A549 (cell line): Measurements from ENCODE around the gene ABTB1. TPM values are rescaled to one million over a fixed set of nuclear protein-coding genes. Genes with fewer than 3 reads are reported as not detected.

Experiments used
- ATAC-seq, 2 experiments: fragments of 200-7000 bp in 1 of 2; fragments of >200 bp in 1 of 2; cut with Nextera tagmentation in 1 of 2; cut with Tn5 transposase in 1 of 2; 3 replicates each; pipeline versions ENCODE4 v1.8.0 to v1.9.1; 2018 to 2020; ENCODE audit warnings: mild to moderate bottlenecking in 1 of 2, moderate library complexity in 1 of 2
- CTCF ChIA-PET: fragments of 300-600 bp; sonication (Branson Sonifier 250); formaldehyde crosslinking; extraction: SDS; loops from one replicate; lab custom pipeline; 2021; ENCODE audit warnings: antibody characterized with exemption, inconsistent platforms; lab: Yijun Ruan, JAX
- POLR2A ChIA-PET: fragments of 350-600 bp; formaldehyde crosslinking; extraction: SDS; loops from one replicate; lab custom pipeline; 2021; ENCODE audit warnings: antibody characterized with exemption, inconsistent platforms; lab: Yijun Ruan, JAX
- DNase-seq, 2 experiments: peaks; one replicate each; pipeline versions ENCODE4 v3.0.0 to v3.0.0-alpha.2; 2011 to 2016; ENCODE audit warnings: low read depth in 1 of 2, low spot score in 1 of 2
- FAIRE-seq: peaks from 2 replicates; lab custom pipeline; 2011; peaks lifted over from hg19 to GRCh38; lab: Jason Lieb, UNC
- H3K27ac ChIP-seq, 2 experiments: fragments of >200 bp; sonication (Bioruptor Twin); formaldehyde crosslinking; 3 replicates each; pipeline ENCODE4 v1.5.1; 2016 to 2017
- H3K4me1 ChIP-seq: fragments of >200 bp; sonication (Bioruptor Twin); formaldehyde crosslinking; 3 replicates; pipeline ENCODE4 v1.6.1; 2016
- H3K4me2 ChIP-seq: fragments of >200 bp; sonication (Bioruptor Twin); formaldehyde crosslinking; 3 replicates; pipeline ENCODE4 v1.6.1; 2016
- H3K4me3 ChIP-seq: fragments of >200 bp; sonication (Bioruptor Twin); formaldehyde crosslinking; 3 replicates; pipeline ENCODE4 v1.5.1; 2016
- H3K9me3 ChIP-seq: fragments of >200 bp; sonication (Bioruptor Twin); formaldehyde crosslinking; 3 replicates; pipeline ENCODE4 v1.6.1; 2016
- BCL3 ChIP-seq: fragments of >200 bp; sonication (Bioruptor Twin); formaldehyde crosslinking; IDR thresholded peaks from 3 replicates; pipeline ENCODE4 v1.6.1; 2016
- BHLHE40 ChIP-seq: IDR thresholded peaks from 2 replicates; pipeline ENCODE4 v1.6.1; 2012; ENCODE audit warnings: low read depth, low read length, inconsistent platforms
- CBX8 ChIP-seq: fragments of 200-600 bp; sonication (generic); IDR thresholded peaks from 2 replicates; pipeline ENCODE4 v1.6.1; 2016
- CHD2 ChIP-seq: fragments of 150-350 bp; IDR thresholded peaks from 2 replicates; pipeline ENCODE4 v1.6.1; 2014; ENCODE audit warnings: low read length; ENCODE audit not compliant: partially characterized antibody
- CHD4 ChIP-seq: fragments of 200-600 bp; sonication (generic); IDR thresholded peaks from 2 replicates; pipeline ENCODE4 v1.6.1; 2016; ENCODE audit warnings: antibody characterized with exemption, mild to moderate bottlenecking, borderline replicate concordance
- CTCF ChIP-seq: fragments of >200 bp; sonication (Bioruptor Twin); formaldehyde crosslinking; IDR thresholded peaks from 3 replicates; pipeline ENCODE4 v1.5.1; 2016
- ELK1 ChIP-seq: fragments of 150-350 bp; IDR thresholded peaks from 2 replicates; pipeline ENCODE4 v1.6.1; 2014; ENCODE audit warnings: low read depth, mild to moderate bottlenecking, low read length
- EP300 ChIP-seq, 2 experiments: fragments of >200 bp; sonication (Bioruptor Twin); formaldehyde crosslinking; IDR thresholded peaks; 2 replicates in 1 of 2; 3 replicates in 1 of 2; pipeline ENCODE4 v1.6.1; 2016 to 2017
- FOXS1 ChIP-seq: fragments of 250-450 bp; sonication (Bioruptor Pico); IDR thresholded peaks from 2 replicates; pipeline ENCODE4 v1.5.0; 2020; ENCODE audit warnings: mild to moderate bottlenecking, moderate library complexity
- HMGXB4 ChIP-seq: fragments of 250-450 bp; sonication (Bioruptor Pico); IDR thresholded peaks from 2 replicates; pipeline ENCODE4 v1.5.0; 2021; ENCODE audit warnings: mild to moderate bottlenecking, moderate library complexity, borderline replicate concordance
- HOXA7 ChIP-seq: fragments of 250-450 bp; sonication (Bioruptor Pico); IDR thresholded peaks from 2 replicates; pipeline ENCODE4 v1.5.0; 2020; ENCODE audit warnings: mild to moderate bottlenecking, moderate library complexity
- JUNB ChIP-seq: fragments of >200 bp; sonication (Bioruptor Twin); formaldehyde crosslinking; IDR thresholded peaks from 2 replicates; pipeline ENCODE4 v1.6.1; 2016
- KDM1A ChIP-seq: fragments of 200-600 bp; sonication (generic); IDR thresholded peaks from 2 replicates; pipeline ENCODE4 v1.6.1; 2016; ENCODE audit warnings: low read depth, mild to moderate bottlenecking
- KDM5A ChIP-seq: fragments of 200-600 bp; sonication (generic); IDR thresholded peaks from 2 replicates; pipeline ENCODE4 v1.6.1; 2016; ENCODE audit warnings: antibody characterized with exemption, mild to moderate bottlenecking
- MAX ChIP-seq: IDR thresholded peaks from 2 replicates; pipeline ENCODE4 v1.6.1; 2012
- MYC ChIP-seq: IDR thresholded peaks from 2 replicates; pipeline ENCODE4 v1.6.1; 2012; ENCODE audit warnings: mild to moderate bottlenecking, inconsistent platforms, low read length, improper control_type of control experiment, borderline replicate concordance
- NFE2L2 ChIP-seq: fragments of 150-350 bp; conservative IDR thresholded peaks from 2 replicates; pipeline ENCODE4 v1.6.1; 2014; ENCODE audit warnings: low read length
- NPAS2 ChIP-seq: fragments of 250-450 bp; sonication (Bioruptor Pico); IDR thresholded peaks from 2 replicates; pipeline ENCODE4 v1.8.0; 2022; ENCODE audit warnings: mild to moderate bottlenecking, moderate library complexity, borderline replicate concordance
- POLR2A ChIP-seq: IDR thresholded peaks from 2 replicates; pipeline ENCODE4 v1.6.1; 2012; ENCODE audit warnings: mild to moderate bottlenecking, low read length
- REST ChIP-seq: fragments of 200-600 bp; sonication (generic); IDR thresholded peaks from 2 replicates; pipeline ENCODE4 v1.6.1; 2016; ENCODE audit warnings: antibody characterized with exemption, mild to moderate bottlenecking, moderate library complexity
- SMC3 ChIP-seq: fragments of >200 bp; sonication (Bioruptor Twin); formaldehyde crosslinking; IDR thresholded peaks from 3 replicates; pipeline ENCODE4 v1.6.1; 2018; ENCODE audit warnings: inconsistent platforms
- USF2 ChIP-seq: fragments of 450-650 bp; IDR thresholded peaks from 2 replicates; pipeline ENCODE4 v1.6.1; 2014; ENCODE audit warnings: antibody characterized with exemption
- ZC3H11A ChIP-seq: fragments of 450-650 bp; IDR thresholded peaks from 2 replicates; pipeline ENCODE4 v1.6.1; 2014; ENCODE audit warnings: antibody characterized with exemption, mild to moderate bottlenecking
- WGBS: methylation state at CpG from one replicate; pipeline ENCODE4 v1.1.6; 2017; ENCODE audit errors: missing lambda C conversion rate; 5-methylcytosine and 5-hydroxymethylcytosine counted together
- polyA plus RNA-seq, 4 experiments: library from polyadenylated mRNA; depleted of rRNA in 3 of 4; stranded (reverse); fragments of >200 nt; fragmentation: RNase III in 1 of 4; extraction: RNeasy Plus Mini Kit Qiagen cat#74134 plus additional on column Dnase treatment in 1 of 4; gene quantifications; 2 replicates in 3 of 4; 3 replicates in 1 of 4; pipeline ENCODE4 v1.2.3, GENCODE V29; 2011 to 2017

The ABTB1 gene
- polyA plus RNA-seq, 2 of the 4 experiments (the other 2 are of a cell fraction): 9.7 to 13.2 TPM

GRCh38 chr3:127658234-127658633 is 14.5 kb upstream of the ABTB1 start:
- Histone ChIP-seq H3K4me3 (no peak overlapping the region), H3K4me1 (peaks cover 24% of the 10 kb centered on the region), H3K4me2 (no peak overlapping the region), H3K27ac (no peak overlapping the region), H3K9me3 (no peaks in the 10 kb centered on the region)
- POLR2A ChIA-PET: no interaction called here
- no peak for TF ChIP-seq CTCF
- TF ChIP-seq HMGXB4 (CRISPR knock-in tag): no peak
- no peak for TF ChIP-seq SMC3
- WGBS: 50% methylated on average over 1 of the region's 1 CpG
- DNase-seq (no peak), ATAC-seq (no peak), FAIRE-seq (no peak)
- CTCF ChIA-PET: interaction anchor here (0.6 to 1.0 kb wide), 2 partner anchors 8 to 164 kb away, joined by 3 to 4 read pairs; partner anchors contain the start of gene MGLL

- WGBS: 91% methylated on average over 7 of the region's 10 CpGs
- CTCF ChIA-PET: interaction anchor here (1.6 to 3.5 kb wide), 2 partner anchors 9 to 16 kb away, joined by 4 to 22 read pairs; no protein-coding TSS in a partner anchor
Observed at GRCh38 chr3:127660621-127661251, 12.0 kb upstream of the ABTB1 start.

More at GRCh38 chr3:127660621-127661251, 12.0 kb upstream of the ABTB1 start:
- POLR2A ChIA-PET: no interaction called here
- TF ChIP-seq REST: no peak
- no peak for TF ChIP-seq ZC3H11A
- no peak for TF ChIP-seq JUNB
- TF ChIP-seq CHD4: no peak
- TF ChIP-seq POLR2A: no peak
- no peak for TF ChIP-seq NFE2L2
- no peak for TF ChIP-seq NPAS2 (CRISPR knock-in tag)
- TF ChIP-seq BCL3: no peak
- TF ChIP-seq KDM5A: no peak
- TF ChIP-seq EP300 (IDR thresholded peaks at IDR 0.05): no peak
- TF ChIP-seq KDM1A: no peak
- no peak for TF ChIP-seq HOXA7 (CRISPR knock-in tag)
- no peak for TF ChIP-seq BHLHE40
- no peak for TF ChIP-seq MAX
- TF ChIP-seq ELK1: no peak
- TF ChIP-seq CHD2: no peak
- TF ChIP-seq USF2: no peak
- TF ChIP-seq MYC: no peak
- TF ChIP-seq CBX8: no peak
- no peak for TF ChIP-seq FOXS1
- peaks cover 2% of the 10 kb centered on the region for H3K4me1 ChIP-seq
- DNase-seq (no peak), FAIRE-seq (no peak), ATAC-seq (no peak)
- no peak overlapping the region for H3K4me3 ChIP-seq
- H3K4me2 ChIP-seq: no peak overlapping the region
- H3K27ac ChIP-seq: no peak overlapping the region
- no peaks in the 10 kb centered on the region for H3K9me3 ChIP-seq
